Measurements from ENCODE around the gene TMEM14A. TPM values are rescaled to one million over a fixed set of nuclear protein-coding genes. Genes with fewer than 3 reads are reported as not detected.

Gene TMEM14A
- total and polyA plus RNA-seq, 9 of the 15 experiments (the other 6 are each of a cell fraction or from before 2014, with no cell fraction given), result 3.5 to 43.3 (median 8.5) TPM

GRCh38 chr6:52635049-52635577 lies 35.8 kb upstream of the TMEM14A start (continued):
- TF ChIP-seq MAZ (CRISPR knock-in tag; conservative IDR thresholded peaks at IDR 0.05 in 1 of 2, IDR thresholded peaks at IDR 0.05 in 1 of 2) (no peak), EP400 (IDR thresholded peaks at IDR 0.05) (peak; percentile 43), RCOR1 (IDR thresholded peaks at IDR 0.05; ENCODE audit: borderline replicate concordance in 1 of 2, low read depth in 2 of 2, low read length in 2 of 2) (peak in 1 of 2 experiments; percentile 27; a peak in 1 of 4 replicates), ZEB2 (IDR thresholded peaks at IDR 0.05) (peak; percentile 53; the same call in 1 of the 2 replicates), ZNF175 (CRISPR knock-in tag; IDR thresholded peaks at IDR 0.05; ENCODE audit: low read depth) (peak; percentile 66; the same call in 1 of the 2 replicates), GABPA (tag; conservative IDR thresholded peaks at IDR 0.05; ENCODE audit: low read depth) (0 out of 2 replicates have a peak, but pooled peaks have one; percentile 18), NRF1 (conservative IDR thresholded peaks at IDR 0.05 in 1 of 2, IDR thresholded peaks at IDR 0.05 in 1 of 2) (peak; percentile 62 to 63), ZBTB40 (IDR thresholded peaks at IDR 0.05) (peak; percentile 17; the same call in 1 of the 2 replicates), ZBTB40 (CRISPR knock-in tag; IDR thresholded peaks at IDR 0.05) (no peak), ZNF395 (CRISPR knock-in tag; IDR thresholded peaks at IDR 0.05) (no peak), POLR2H (tag; IDR thresholded peaks at IDR 0.05; ENCODE audit: low read depth) (0 out of 2 replicates have a peak, but pooled peaks have one; percentile 11), PHB (CRISPR knock-in tag; IDR thresholded peaks at IDR 0.05) (no peak), SMARCE1 (IDR thresholded peaks at IDR 0.05) (peak; percentile 42; the same call in 1 of the 2 replicates), CXXC5 (CRISPR knock-in tag; IDR thresholded peaks at IDR 0.05) (0 out of 2 replicates have a peak, but pooled peaks have one; percentile 41), DPF2 (IDR thresholded peaks at IDR 0.05) (0 out of 2 replicates have a peak, but pooled peaks have one; percentile 15), ATF3 (IDR thresholded peaks at IDR 0.05) (peak; percentile 71), ATF3 (CRISPR knock-in tag; conservative IDR thresholded peaks at IDR 0.05) (no peak)

All from K562 (cell line).